ACHN (cell line): Measurements from ENCODE around the gene PSAPL1.

Experiments used
- DNase-seq: peaks from one replicate; pipeline ENCODE4 v3.0.0-alpha.2; 2015
- in situ Hi-C: cut with HindIII; loops from 2 replicates; pipeline ENCODE4 v1.10.0; 2017; ENCODE audit warnings: low sequenced_read_pairs, low pct_ligation_motif_present, low pct_unique_long_range_greater_than_20kb

Gene PSAPL1

GRCh38 chr4:7410446-7410845 is 24.3 kb downstream of the PSAPL1 start:
- in situ Hi-C loops: no loop called here
- DNase-seq: no peak

- no peak for DNase-seq
- in situ Hi-C loops: no loop called here
Measured at GRCh38 chr4:7408166-7408565, 26.6 kb downstream of the PSAPL1 start.

- in situ Hi-C loops: no loop called here
Measured at GRCh38 chr4:7403001-7403400, 31.7 kb downstream of the PSAPL1 start.

GRCh38 chr4:7402526-7402925 is 32.2 kb downstream of the PSAPL1 start:
- DNase-seq: no peak
- in situ Hi-C loops: no loop called here

More at GRCh38 chr4:7403001-7403400, 31.7 kb downstream of the PSAPL1 start:
- DNase-seq: no peak

- DNase-seq: no peak
- in situ Hi-C loops: no loop called here
Measured at GRCh38 chr4:7400671-7401298, 33.9 kb downstream of the PSAPL1 start.

GRCh38 chr4:7399440-7400234 is 35.1 kb downstream of the PSAPL1 start:
- in situ Hi-C loops: no loop called here
- no peak for DNase-seq

GRCh38 chr4:7398788-7399439 is 35.8 kb downstream of the PSAPL1 start:
- no peak for DNase-seq

GRCh38 chr4:7398104-7398423 is 36.7 kb downstream of the PSAPL1 start:
- in situ Hi-C loops: no loop called here
- DNase-seq: peak; percentile 19

More at GRCh38 chr4:7398788-7399439, 35.8 kb downstream of the PSAPL1 start:
- in situ Hi-C loops: no loop called here

GRCh38 chr4:7397206-7398103 is 37.3 kb downstream of the PSAPL1 start:
- in situ Hi-C loops: no loop called here
- no peak for DNase-seq

- DNase-seq: no peak
- in situ Hi-C loops: no loop called here
Measured at GRCh38 chr4:7396186-7396910, 38.4 kb downstream of the PSAPL1 start.

GRCh38 chr4:7395645-7396044 is 39.1 kb downstream of the PSAPL1 start:
- in situ Hi-C loops: no loop called here
- no peak for DNase-seq

- in situ Hi-C loops: no loop called here
- DNase-seq: no peak
Measured at GRCh38 chr4:7394681-7395451, 39.9 kb downstream of the PSAPL1 start.

GRCh38 chr4:7393601-7394575 is 40.8 kb downstream of the PSAPL1 start:
- no peak for DNase-seq
- in situ Hi-C loops: no loop called here

GRCh38 chr4:7392438-7393421 is 42.0 kb downstream of the PSAPL1 start:
- in situ Hi-C loops: no loop called here

GRCh38 chr4:7391637-7392437 is 42.9 kb downstream of the PSAPL1 start:
- in situ Hi-C loops: no loop called here
- DNase-seq: no peak

More at GRCh38 chr4:7392438-7393421, 42.0 kb downstream of the PSAPL1 start:
- no peak for DNase-seq
